GM06990 (cell line): ENCODE measurements around the gene APAF1.

Experiments
- DNase-seq: peaks from one replicate; pipeline ENCODE4 v3.0.0-alpha.2; 2011; ENCODE audit not compliant: insufficient read length; ENCODE audit errors: extremely low read depth
- H3K27me3 ChIP-seq: replicated peaks from 2 replicates; pipeline ENCODE4 v1.6.0; 2011; ENCODE audit warnings: low read length; ENCODE audit not compliant: control insufficient read depth, insufficient read depth
- H3K36me3 ChIP-seq: 2 replicates; pipeline ENCODE4 v1.5.1; 2011; ENCODE audit warnings: low read length; ENCODE audit not compliant: control insufficient read depth, insufficient read depth
- H3K4me3 ChIP-seq: replicated peaks from 2 replicates; pipeline ENCODE4 v1.5.1; 2011; ENCODE audit warnings: low read depth, mild to moderate bottlenecking, control low read depth, low read length
- TF ChIP-seq, protein P1 (sequence below): IDR thresholded peaks from 2 replicates; pipeline ENCODE4 v1.5.1; 2011; ENCODE audit warnings: low read length, control low read depth, mild to moderate bottlenecking, inconsistent platforms; ENCODE audit not compliant: insufficient read depth, poor library complexity, severe bottlenecking

Gene APAF1

DNA sequence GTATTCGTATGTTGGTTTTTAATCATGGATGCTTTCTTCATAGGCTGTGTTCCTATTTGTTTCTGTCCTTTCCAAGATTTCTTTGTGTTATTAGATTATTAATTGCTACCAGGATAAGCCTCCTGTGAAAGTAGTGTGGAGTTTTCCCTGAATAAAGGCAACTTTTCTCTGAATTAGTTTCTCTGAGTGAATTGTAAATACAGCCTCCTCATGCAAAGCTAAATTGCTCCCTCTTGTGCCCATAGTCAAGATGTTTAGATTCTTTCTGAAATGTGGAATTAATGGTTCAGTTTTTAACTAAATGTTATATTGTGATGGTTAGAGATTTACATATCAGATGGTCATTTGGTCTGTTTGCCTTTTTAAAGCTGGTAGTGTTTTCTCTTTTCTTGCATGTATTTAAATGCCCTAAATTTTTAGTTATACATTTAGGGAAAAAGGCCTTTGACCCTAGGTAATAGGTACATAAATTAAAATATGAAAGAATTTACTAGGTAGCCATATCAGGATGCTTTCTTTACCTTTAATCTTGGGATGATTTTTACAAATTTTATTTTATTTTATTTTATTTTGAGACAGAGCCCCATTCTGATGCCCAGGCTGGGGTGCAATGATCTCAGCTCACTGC is 8.9 kb downstream of the APAF1 start:
- DNase-seq = no peak
- Histone ChIP-seq H3K36me3 (no peaks in the 10 kb centered on the region; the same call in none of the 2 replicates), H3K27me3 (no peaks in the 10 kb centered on the region), H3K4me3 (no peak overlapping the region)
- TF ChIP-seq, protein P1, sequence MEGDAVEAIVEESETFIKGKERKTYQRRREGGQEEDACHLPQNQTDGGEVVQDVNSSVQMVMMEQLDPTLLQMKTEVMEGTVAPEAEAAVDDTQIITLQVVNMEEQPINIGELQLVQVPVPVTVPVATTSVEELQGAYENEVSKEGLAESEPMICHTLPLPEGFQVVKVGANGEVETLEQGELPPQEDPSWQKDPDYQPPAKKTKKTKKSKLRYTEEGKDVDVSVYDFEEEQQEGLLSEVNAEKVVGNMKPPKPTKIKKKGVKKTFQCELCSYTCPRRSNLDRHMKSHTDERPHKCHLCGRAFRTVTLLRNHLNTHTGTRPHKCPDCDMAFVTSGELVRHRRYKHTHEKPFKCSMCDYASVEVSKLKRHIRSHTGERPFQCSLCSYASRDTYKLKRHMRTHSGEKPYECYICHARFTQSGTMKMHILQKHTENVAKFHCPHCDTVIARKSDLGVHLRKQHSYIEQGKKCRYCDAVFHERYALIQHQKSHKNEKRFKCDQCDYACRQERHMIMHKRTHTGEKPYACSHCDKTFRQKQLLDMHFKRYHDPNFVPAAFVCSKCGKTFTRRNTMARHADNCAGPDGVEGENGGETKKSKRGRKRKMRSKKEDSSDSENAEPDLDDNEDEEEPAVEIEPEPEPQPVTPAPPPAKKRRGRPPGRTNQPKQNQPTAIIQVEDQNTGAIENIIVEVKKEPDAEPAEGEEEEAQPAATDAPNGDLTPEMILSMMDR = peak; percentile 60

DNA sequence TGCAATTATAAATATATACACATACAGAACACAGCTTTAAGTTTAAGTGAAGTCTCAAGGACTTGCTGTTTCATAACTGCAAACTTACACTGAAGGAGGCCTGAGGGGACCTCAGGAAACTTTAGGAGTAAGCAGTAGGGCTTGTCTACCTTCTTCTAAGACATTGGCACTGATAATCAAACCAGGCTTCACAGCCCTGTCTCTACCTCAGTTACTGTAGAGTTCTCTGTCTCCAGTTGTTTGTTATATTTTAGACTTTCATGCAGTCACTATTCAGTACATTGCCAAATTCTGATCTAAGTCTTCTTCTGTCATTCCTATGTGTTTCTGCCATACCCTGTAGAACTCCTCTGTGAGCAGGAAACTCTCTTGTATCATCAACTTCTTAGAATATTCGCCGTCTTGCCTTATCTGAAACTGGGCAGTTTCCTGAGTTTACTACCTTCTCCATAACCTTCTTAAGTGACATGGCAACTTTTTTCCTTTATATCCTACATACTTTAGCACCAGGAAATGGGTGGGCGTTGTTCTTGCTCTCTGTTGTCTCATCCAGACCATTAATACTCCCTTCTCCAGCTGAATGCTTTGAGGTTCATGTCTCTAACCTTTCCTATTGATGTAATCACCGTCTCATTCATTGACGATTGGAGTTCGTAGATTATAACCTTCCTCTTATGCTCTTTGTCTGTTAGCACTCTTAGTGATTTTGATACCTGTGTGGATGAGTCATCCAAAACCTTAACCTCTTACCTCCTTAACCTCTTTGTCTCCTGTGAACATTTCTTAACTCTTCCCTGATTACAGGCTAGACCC is 11.4 kb downstream of the APAF1 start:
- DNase-seq = no peak
- H3K4me3 ChIP-seq = no peak overlapping the region
- TF ChIP-seq, protein P1 = no peak

DNA sequence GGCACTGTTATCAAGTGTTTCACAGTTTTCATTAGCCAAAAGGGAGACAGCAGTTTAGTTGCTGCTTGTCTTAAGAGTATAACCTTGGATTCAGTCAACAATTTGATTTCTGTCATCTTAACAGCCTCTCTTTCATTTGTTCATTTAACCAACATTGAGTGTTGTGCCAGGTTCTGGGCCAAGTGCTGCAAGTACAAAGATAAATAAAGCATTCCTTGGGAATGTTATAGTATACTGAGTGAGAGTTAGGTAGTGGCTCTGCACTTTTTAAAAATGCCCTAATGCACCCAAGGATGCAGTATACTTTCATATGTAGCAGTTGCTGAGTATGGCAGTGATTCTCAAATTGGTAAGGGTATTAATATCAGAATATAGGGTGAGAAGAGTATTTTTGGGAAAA is 15.4 kb downstream of the APAF1 start:
- Histone ChIP-seq H3K27me3 (no peaks in the 10 kb centered on the region), H3K4me3 (no peak overlapping the region), H3K36me3 (peaks cover 7% of the 10 kb centered on the region)
- no peak for DNase-seq
- TF ChIP-seq, protein P1 = no peak

More for the DNA sequence above, 11.4 kb downstream of the APAF1 start:
- Histone ChIP-seq H3K27me3 (no peaks in the 10 kb centered on the region), H3K36me3 (peaks cover 4% of the 10 kb centered on the region)

DNA sequence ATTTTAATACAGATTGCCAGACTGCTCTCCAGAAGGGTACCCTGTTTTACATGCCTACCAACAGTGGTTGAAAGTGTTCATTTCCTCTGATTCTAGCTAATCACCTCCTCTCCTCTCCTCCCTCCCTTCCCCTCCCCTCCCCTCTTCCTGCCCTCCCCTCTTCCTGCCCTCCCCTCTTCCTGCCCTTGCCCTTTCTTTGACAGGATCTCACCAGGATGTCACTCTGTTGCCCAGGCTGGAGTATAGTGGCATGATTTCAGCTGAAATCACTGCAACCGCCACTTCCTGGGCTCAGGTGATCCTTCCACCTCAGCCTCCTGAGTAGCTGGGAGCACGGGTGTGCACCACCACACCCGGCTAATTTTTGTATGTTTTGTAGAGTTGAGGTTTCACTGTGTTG is 24.7 kb downstream of the APAF1 start:
- DNase-seq = no peak
- no peak overlapping the region for H3K4me3 ChIP-seq
- H3K27me3 ChIP-seq = no peaks in the 10 kb centered on the region
- peaks cover 3% of the 10 kb centered on the region; the same call in 1 of the 2 replicates for H3K36me3 ChIP-seq
- TF ChIP-seq, protein P1 = no peak

DNA sequence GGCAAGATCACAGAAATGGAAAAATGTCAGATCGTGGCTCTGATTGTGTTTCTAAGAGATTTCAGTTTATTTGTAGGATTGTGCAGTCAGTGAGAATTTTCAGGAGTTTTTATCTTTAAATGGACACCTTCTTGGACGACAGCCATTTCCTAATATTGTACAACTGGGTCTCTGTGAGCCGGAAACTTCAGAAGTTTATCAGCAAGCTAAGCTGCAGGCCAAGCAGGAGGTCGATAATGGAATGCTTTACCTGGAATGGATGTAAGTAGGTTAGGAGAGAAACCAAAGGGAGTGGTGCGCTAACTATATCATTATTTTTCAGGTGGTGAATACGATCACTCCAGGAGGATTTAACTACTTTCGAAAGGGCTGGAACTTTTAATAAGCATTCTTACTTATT is 26.4 kb downstream of the APAF1 start:
- Histone ChIP-seq H3K27me3 (no peaks in the 10 kb centered on the region), H3K36me3 (no peaks in the 10 kb centered on the region; the same call in 1 of the 2 replicates), H3K4me3 (no peak overlapping the region)
- TF ChIP-seq, protein P1 = no peak
- DNase-seq = no peak
